A204.1 (cell line): ENCODE measurements around the gene ASIC2.

Experiments
- FAIRE-seq: peaks from 2 replicates; lab custom pipeline; 2012; peaks lifted over from hg19 to GRCh38; lab: Jason Lieb, UNC

The ASIC2 gene

DNA sequence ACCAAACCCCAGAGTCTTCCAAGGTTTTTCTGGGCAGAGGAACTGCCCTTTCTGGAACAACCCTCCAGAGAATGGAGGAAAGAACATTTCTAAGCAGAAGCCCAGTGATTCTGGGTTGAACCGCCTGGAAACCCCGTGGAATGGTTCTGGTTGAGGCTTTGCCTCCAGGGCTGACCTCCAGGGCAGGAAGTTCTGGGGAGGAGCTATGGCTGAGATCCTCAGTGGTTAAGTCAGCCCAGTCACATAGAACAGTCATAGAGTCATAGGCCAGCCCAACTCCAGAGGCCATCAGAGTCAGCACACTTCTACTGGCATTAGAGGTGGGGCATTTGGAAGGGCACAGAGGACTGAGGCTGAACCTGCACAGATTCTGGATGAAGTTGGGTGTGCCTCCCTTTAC is 235.5 kb downstream of the ASIC2 start:
- no peak for FAIRE-seq

DNA sequence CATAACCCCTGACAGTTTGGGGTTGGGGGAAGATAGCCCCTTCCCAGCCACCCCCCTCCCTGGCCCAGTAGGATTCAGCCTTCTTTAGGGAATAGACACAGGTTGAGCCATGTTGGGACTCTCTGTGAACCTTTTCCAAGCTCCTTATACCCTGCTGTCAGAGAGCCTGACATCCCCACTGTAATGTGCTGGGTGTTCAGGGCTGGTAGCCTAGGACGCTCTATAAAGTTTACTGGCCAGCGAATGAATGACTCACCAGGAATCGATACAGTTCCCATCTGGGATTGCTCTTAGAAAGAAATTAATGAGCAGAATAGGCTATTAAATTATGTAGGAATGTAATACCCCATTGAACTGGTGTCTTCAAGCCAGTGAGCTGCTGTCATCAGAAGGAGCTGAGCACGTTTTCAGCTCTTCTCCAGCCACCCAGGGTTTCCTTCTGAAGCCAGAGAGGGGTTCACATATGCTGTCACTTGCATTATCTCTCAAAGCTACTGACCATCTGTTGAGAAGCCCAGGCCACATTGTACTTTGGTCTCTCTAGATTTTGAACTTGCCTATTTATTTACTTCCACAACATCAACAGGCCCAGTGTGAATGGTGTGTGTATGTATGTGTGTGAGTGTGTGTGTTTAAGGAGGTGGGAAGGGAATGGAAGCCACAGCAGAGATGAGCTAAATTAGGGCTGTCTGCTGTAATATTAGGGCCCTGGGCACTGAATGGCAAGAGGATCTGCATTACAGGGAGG is 236.5 kb downstream of the ASIC2 start:
- FAIRE-seq, result no peak

DNA sequence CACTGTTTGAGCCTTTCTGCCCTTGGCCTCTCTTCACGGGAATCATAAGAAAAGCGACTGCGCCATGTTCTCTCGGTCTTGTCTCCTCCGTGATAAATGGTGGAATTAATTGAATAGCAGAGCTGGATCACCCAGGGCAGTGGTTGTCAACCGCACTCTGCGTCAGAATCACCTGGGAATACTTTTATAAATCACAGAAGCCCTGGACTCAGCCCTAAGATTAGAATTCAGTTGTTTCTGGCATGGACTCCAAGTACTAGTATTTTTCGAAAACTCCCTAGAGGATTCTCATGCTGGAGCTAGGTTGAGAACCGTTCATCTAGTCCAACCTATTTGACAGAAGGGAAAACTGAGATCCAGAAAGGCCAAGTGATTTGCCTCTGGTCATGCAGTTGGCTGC is 237.3 kb downstream of the ASIC2 start:
- FAIRE-seq, result no peak

DNA sequence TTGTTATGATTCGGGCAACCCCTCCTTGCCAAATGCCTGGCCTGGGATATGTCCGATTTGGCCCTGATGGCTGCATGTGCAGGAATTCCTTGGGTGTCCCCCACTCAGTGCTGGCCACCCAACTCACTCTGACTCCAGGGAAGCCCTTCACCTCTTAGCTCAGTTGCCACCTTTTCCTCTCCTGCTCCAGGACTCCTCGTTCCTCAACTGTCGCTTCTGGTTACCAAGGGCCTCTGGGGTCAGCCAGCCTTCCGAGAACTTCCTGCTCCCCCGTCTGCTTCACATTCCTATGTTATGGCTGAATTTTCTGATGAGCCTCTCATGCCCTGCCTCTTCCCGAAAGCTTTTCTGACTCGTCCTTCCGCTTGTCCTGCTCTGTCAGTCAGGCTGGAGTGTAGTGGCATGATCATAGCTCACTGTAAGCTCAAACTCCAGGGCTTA is 237.9 kb downstream of the ASIC2 start:
- FAIRE-seq, result no peak

DNA sequence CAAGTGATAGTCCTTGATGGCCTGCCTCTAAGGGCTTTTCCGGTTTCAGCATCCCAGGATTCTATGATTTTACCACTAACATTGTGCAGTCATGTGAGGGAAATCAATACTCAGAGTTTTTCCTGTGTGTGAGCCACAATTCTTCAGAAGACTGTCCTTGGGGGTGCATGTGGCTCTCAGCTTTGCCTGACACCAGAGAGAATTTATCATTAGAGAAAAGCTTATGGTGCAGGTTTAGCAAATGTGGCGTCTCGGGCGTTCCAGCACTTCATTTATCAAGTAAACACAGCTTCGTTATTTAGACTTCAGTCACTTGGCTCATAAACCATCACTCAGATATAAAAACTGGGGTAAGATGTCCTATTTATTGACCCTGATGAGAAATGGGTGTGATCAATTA is 238.7 kb downstream of the ASIC2 start:
- FAIRE-seq, result no peak

DNA sequence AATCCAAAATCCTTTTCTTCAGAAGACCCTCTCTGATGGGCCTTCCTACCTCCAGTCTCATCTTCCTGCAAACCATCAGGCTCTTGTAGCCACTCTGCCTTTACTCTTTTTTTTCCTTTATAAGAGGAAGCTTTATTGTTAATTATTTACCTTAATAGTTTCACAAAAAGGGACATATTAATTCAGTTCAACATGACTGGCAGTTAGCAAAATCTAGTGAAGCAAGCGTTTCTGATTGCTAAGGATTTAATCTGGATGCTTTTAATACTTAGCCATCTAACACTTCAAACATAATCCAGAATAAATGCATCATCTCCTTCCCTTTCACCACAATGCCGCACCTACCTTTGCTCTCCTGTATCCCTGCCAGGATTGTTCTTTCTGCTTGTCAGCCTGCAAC is 239.4 kb downstream of the ASIC2 start:
- no peak for FAIRE-seq

DNA sequence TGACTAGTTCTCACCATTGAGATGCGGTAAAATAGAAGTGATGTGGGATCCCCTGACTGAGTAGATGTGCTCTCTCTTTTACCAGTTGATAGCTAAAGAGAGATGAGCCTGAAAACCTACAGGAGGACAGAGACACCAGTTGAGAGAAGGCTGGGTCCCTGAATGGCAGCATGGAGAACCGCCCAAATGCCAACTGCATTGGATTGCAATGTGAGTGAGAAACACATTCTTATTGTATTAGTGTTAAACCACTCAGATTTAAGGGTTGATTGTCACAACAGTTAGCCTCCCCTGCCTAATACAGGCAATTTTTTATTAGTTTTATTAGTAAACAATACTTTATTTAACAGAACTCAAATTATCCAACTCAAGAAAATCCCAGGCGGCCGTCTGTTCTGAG is 240.2 kb downstream of the ASIC2 start:
- no peak for FAIRE-seq

DNA sequence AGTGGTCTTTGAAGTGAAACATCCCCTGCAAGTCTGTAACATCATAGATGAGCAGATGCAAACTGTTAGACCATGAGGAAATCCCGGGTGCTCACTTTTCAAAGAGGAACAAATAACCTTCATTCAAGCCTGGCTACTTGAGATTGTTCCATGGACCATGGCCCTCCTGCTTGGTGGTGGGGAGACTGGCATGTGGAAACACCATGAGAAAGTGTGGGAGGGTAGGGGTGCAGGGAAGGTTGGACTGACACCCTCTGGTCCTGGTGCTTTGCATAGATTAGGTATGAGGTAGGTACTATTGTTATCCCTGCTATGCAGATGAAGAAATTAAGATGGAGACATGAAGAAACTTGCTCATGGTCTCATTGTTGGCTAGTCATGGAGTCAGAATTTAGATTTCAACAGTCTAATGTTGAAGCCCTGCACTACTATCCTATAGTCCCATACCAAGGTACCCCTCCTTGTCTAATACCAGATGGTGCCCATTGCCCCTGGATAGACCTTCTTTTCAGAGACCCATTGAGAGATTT is 242.4 kb downstream of the ASIC2 start:
- no peak for FAIRE-seq

DNA sequence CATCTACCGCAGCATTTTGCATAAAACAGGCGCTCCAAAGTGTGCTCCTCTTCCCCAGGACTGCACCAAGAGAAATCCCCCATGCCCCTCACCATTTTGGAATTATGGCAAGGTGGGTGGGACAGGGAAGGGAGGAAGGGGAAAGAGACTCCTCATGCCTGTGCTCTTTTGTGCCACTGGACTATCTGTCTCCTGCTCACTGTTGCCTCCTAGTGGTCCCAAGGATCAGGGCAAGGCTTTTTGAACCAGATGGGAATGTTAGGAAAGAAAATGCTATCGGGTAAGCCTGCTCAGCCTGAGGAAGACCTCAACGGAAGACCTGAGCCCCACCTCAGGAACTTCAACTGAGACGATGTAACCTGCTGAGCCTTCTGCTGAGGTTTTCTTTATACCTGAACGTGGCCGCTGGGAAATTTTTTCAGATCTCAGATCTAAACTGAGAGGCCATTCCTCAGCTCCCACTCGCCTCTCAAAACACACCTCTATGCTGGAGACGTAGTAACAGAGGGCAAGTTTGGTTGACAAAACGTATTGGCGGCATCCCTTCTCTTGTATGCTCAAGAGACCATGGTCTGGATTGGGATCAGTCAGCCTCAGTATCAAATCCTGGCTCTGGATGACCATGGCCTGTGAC is 243.2 kb downstream of the ASIC2 start:
- FAIRE-seq, result no peak

DNA sequence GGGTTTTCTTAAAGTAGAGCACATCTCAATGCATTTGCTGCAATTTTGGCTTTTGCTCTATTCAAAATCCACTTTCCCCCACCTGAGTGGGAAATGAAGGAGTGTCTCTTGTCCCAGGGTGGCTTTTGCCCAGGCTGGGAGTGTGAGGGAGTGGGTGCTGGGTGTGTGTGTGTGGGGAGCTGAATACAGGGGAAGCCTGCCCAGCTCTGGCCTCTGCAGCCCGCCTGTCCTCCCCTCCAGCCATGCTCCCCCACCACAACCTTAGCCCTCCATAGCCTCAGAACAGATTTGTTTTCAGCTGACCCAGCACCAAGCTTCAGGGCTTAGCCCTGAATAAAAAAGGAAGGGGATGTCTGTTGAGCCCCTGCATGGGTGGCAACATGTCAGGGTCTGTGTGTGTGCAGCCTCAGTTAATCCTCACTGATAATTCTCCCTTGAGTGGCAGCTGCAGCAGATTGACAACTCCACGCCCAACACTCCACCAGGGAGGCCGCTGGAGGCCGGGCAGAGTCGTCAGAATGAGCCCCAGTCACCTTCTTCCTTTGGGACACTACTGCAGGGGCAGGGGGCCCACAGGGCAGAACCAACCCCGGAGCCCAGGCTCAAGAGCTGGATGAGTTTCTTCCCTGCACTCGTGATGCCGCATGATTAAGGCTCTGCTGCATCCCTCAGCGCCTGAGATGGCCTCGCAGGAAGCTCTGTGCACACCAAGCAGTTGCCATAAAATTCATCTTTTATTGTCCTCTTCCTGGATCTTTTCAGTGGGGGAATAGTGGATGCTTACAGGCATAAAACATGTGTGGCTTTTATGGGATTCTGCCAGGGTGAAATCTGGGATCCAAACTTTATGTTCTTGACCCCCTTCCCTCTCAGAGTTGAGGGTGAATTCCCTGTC is 246.5 kb downstream of the ASIC2 start:
- no peak for FAIRE-seq

DNA sequence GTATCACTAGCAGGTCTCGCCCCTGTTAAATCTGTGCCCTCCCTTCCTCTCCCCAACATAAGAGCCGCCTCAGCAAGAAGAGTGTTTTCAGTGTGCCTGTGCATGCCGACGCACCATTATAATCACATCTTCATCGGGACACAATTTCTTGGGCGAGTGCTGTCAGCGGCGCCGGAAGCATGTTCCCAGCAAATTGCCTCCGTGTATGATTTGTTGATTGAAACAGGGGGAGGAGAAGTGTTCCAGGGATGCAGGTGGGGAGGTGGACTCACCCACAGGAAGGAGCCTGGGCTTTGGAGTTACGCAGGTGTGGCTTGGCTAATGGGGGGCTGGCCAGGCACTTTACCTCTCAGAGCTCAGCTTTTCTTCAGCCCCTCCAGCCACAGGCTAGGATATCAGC is 247.9 kb downstream of the ASIC2 start:
- FAIRE-seq, result no peak

DNA sequence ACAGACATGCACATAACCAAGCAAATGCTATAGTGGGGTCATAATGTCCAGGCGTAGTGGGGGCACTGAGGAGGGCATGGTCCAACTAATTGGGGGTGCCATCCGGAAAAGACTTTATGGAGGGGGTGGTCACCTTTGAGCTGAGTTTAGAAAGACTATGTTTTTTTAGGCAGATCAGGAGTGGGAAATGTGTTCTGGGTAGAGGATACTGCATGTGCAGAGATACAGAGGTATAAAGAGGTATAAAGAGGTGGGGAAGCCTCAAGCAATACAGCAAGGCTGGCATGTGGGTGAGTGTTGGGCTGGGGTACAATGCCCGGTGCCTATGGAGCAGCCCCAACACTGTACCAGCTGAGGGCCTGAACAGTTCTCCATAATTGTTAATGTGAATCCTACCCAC is 248.3 kb downstream of the ASIC2 start:
- no peak for FAIRE-seq

DNA sequence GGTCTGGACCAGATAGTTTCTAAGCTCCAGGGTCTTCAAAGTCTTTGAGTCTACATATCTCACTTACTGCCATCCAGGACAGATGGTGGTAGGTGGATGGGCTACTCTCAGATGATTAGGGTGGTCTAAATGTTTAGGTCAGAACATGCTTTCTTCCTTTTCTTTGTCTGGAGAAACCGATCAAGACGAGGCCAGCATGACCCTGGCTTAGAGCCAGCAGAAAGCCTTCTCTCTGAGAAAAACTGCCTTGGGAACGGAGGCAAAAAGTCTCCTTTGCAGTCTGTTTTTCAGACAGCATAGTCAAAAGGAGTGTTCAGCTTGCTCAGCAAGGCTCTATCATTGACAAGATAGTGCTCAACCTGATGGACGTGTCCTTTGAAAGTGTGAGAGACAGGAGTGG is 252.6 kb downstream of the ASIC2 start:
- FAIRE-seq, result no peak

DNA sequence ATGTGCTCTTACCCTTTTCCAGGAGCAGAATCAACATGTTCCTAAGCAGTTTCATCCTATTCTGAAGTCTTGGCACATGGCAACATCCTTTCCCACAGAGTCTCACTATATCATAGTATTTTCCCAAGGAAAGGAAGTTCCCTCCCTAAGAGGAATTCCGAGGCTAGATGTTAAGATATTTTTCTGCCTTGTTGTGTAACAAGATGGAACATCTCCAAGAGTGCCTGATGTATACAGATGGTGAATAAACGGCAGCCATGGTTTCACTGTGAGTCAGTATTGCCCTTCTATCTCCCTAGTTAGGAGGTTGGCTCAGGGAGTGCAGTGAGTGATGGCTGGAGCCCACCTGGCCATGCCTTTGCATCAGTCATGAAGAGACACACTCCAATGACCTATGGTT is 253.2 kb downstream of the ASIC2 start:
- FAIRE-seq, result no peak

DNA sequence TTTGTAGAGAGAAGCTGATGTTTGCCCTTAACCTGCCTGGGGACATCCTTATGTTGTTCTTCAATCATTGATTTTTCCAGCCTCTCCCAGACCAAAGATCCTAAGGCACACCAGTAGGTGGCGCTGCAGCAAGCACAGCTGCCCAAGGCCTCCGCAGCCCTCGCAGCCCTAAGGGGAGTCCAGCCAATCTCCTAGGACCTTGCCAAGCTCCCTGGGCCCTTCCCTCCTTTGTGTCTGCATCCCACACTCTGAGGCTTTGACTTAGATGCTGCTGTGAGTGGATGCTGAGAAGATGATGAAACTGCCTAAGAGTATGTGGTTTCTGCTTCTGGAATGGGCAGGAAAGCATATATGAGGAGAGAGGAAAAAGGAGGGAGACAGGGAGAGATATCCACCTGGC is 254.4 kb downstream of the ASIC2 start:
- no peak for FAIRE-seq

DNA sequence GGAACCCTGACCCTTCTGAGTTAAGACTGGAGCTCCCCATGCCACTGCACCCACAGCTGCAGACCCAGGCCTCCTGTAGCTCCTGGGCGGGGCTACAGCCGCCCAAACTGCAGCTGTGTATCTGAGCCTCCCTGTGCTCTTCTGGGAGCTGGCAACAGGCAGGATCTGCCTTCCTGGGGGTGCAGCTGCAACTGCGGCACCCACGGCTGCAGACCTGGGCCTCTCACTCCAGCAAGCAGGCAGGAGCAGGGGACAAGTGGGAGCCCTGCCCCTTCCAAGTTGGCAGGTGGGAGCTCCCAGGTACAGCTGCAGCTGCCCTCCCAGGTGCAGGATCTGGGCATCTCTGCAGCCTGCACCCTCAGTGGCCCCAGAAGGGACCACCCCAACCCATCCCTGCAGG is 259.9 kb downstream of the ASIC2 start:
- no peak for FAIRE-seq

DNA sequence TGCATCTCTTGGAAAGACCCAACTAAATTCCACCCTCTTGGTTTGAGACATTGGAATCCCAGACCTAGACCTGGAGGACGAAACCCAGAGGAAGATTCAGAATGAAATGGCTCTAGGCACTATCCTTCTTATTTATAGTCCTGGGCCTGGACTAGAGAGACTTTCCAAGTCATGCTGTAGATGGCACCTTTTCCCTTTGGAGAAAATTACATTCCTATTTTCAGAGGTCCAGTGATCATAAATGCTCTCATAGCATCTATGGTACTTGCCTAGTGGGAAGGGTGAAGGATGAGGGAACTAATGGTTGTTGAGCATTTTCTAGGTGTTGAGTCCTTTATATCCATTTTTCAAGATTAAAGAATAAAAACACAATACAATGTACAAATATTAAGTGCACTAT is 264.3 kb downstream of the ASIC2 start:
- no peak for FAIRE-seq

DNA sequence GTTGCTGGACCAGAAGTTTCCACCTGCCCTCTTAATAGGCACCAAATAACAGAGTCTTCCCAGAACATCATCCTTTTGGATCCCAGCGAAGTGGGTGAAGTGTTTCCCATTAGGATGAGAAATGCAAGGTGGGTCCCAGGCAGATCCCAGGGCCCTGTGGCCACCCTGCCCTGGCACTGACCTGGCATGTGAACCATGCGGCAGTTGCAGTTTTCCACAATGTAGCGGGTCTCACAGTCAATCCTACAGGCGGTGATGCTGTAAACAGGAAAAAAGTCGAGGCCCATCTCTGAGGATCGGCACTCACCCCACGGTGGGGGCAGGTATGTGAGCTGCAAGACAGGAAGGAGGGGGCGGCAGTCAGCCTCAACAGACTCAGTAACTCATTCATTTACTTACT is 265.0 kb downstream of the ASIC2 start:
- no peak for FAIRE-seq

DNA sequence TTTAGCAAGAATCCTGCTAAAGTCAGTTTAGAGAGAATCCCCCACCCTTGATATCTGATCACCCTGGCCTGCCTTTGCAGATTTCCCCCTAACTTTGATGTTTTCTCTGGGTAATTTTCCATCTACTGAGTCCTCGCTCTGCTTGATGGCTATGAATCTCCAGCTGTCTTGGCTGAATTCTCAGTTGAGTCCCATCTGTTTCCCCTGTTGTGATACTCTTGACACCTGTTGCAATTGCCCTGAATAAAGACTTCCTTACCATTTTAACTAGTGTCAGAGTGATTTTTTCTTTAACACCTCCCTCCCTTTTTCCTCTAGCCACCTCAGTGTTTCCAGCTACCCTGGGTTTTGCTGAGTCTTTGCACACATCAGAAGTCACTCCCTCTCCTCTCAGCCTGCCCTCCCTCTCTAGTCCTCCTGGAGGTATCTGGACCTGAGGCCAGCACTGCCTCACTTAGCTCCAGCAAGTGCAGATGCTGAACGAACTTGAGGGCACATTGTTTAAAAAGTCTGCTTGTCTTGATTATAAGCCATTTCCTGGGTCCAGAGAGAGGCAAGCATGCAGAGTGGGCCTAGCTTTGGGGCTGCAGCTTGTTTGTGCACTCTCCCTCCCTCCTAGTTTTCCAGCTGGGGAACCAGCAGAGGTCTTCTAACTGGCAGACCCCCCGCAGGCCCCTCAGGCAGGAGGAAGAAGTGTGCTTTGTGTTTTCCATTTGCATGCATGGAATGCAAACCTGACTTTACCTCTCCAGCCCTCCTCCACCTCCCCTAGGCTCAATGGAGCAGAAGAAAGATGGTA is 268.2 kb downstream of the ASIC2 start:
- FAIRE-seq, result no peak

DNA sequence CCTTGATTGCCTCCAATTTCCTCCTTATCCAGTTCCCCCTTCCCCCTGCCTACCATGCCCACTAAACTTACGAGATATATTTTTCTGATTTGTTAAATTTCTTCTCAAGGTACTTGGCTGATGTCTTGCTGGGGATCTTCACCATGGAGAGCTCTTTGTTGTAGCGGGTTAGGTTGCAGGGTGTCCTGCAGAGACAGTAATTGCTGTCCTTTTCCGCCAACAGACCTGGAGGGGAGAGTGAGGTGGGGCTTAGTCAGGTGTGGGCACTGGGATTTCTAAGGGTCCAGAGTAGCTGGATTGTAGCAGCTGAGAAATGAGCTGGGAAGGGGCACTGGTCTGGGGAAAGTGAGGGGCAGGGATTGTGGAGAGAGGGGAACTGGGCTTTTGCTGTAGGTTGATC is 269.3 kb downstream of the ASIC2 start:
- no peak for FAIRE-seq

DNA sequence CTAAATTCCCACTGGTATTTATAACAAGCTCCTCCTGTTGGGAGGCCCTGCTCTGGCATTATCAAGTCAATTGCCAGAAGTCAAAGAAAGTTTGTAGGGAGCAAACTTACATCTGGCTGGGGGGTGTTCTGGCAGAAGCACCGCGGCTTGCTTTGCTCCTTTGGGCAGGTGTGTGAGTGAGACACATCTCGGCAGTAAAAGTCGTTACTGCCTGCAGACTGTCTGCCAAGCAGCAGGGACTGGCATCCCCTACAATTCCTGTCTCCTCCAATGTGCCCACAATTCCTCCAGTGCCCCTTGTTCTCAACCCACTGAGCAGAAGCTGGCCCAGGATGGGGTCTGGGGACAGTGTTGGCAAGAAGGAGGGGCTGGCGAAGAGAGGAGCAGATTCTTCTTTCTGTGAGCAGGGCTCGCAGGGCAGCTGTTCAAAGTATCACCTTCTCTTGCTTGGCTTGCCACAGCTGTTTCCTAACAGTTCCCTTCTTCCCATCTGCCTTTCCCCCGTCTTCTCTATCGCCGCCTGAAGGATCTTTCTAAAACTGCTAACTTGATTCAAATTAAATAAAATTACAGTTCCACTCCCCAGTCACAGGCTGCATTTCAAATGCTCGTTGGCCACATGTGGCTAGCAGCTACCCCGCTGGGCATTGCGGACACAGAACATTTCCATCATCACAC is 271.2 kb downstream of the ASIC2 start:
- no peak for FAIRE-seq
